Psoas muscle (tissue), 8 donors: ENCODE measurements around the gene ZNF488. TPM values are rescaled to one million over a fixed set of nuclear protein-coding genes. Genes with fewer than 3 reads are reported as not detected.
A peak's percentile ranks its signal among the peaks of the same experiment; 100 is the strongest.

Source experiments
- ATAC-seq, 4 donors: fragments of 200-7000 bp; cut with Tn5 transposase; one replicate each; pipeline ENCODE4 v1.9.1; 2020; ENCODE audit warnings: moderate library complexity in 3 of 4, mild to moderate bottlenecking in 2 of 4
- DNase-seq, 2 donors: peaks; one replicate each; pipeline ENCODE4 v3.0.0-alpha.2; 2020
- H3K27ac ChIP-seq: fragments of 200-600 bp; one replicate; pipeline ENCODE4 v1.8.0; 2022
- H3K27me3 ChIP-seq, 3 donors: fragments of 200-600 bp in 1 of 3; one replicate each; pipeline versions ENCODE4 v1.6.1 to v1.8.0; 2013 to 2022; ENCODE audit warnings: low read length in 2 of 3, mild to moderate bottlenecking in 2 of 3, moderate library complexity in 1 of 3; ENCODE audit not compliant: insufficient read depth in 3 of 3
- H3K36me3 ChIP-seq, 2 donors: fragments of 200-600 bp in 1 of 2; one replicate each; pipeline versions ENCODE4 v1.6.1 to v1.8.0; 2013 to 2022; ENCODE audit warnings: low read depth in 1 of 2, mild to moderate bottlenecking in 1 of 2, moderate library complexity in 1 of 2; ENCODE audit not compliant: insufficient read depth in 1 of 2
- H3K4me1 ChIP-seq: fragments of 200-600 bp; one replicate; pipeline ENCODE4 v1.8.0; 2022
- H3K4me3 ChIP-seq: fragments of 200-600 bp; one replicate; pipeline ENCODE4 v1.8.0; 2022; ENCODE audit warnings: mild to moderate bottlenecking
- H3K9me3 ChIP-seq: fragments of 200-600 bp; one replicate; pipeline ENCODE4 v1.8.0; 2022
- CTCF ChIP-seq: fragments of 200-600 bp; IDR thresholded peaks from one replicate; pipeline ENCODE4 v1.8.0; 2022; ENCODE audit warnings: antibody characterized with exemption
- WGBS, 3 donors: extraction: QIAGEN DNeasy Blood & Tissue Kit; methylation state at CpG; one replicate each; pipeline versions ENCODE4 v1.1.6 to v1.1.7; 2013; 5-methylcytosine and 5-hydroxymethylcytosine counted together
- intact Hi-C, 2 donors: fragments of 100-400 bp; cut with DNase I; formaldehyde crosslinking; loops; one replicate each; pipeline versions ENCODE4 v1.11.0 to v1.14.2; 2022
- polyA plus RNA-seq, 3 donors: library from polyadenylated mRNA; stranded (reverse); fragments of 200-250 nt; gene quantifications; one replicate each; pipeline ENCODE4 v1.2.3, GENCODE V29; 2013
- total RNA-seq, 4 donors: library from RNA; stranded (reverse); fragmentation: NEBNext Ultra II Directional in 2 of 4; extraction: Animal tissue kit (Norgen Biotek cat#: 25700) in 2 of 4; gene quantifications; one replicate each; pipeline versions ENCODE4 v1.2.1 to v1.2.4, GENCODE V29; 2021 to 2023
- donor health status: healthy with polysubstance abuse.
- donor health status: DM: no; HTN: no; CAD: no; lungs with moderate emphysema.
- donor health status: Bipolar disorder and iron deficiency.
- donor health status: healthy.
- donor health status: DM: yes; HTN: yes; CAD: no.
- donor health status: DM: no; HTN: no; CAD: no.
- donor health status: DM: no; HTN: no; CAD: no.
- donor health status: DM: yes; HTN: yes; CAD: no.

The ZNF488 gene
- total and polyA plus RNA-seq, 7 donors = 0.03 to 0.15 (median 0.07) TPM; not detected in 2

DNA sequence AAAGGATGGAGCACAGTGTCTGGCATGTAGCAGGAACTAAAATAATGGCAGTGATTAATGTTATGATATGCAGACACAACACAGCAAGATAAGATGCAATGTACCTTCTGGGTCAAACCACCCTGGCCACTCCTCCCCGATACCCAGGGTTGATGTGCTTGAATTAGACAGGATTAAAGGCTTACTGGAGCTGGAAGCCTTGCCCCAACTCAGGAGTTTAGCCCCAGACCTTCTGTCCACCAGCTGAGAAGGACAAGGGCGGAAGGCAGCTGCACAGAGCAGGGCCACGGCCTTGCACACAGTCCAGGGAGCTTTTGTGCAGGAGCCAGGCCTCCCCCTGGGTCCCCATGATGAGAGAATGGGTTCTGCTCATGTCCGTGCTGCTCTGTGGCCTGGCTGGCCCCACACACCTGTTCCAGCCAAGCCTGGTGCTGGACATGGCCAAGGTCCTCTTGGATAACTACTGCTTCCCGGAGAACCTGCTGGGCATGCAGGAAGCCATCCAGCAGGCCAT, 35.9 kb downstream of the ZNF488 start, which contains the start of gene RBP3:
TSS of gene RBP3 (plus strand) at position 226 of the 514 bp plus-strand sequence. CDS start at position 348, 122 bp downstream.
- DNase-seq (peak in 1 of 2 donors; percentile 12), ATAC-seq (no peak)
- Histone ChIP-seq H3K36me3 (no peaks in the 10 kb centered on the region), H3K4me3 (no peak within 1 kb of the TSS), H3K9me3 (no peaks in the 10 kb centered on the region), H3K4me1 (no peaks in the 10 kb centered on the region), H3K27me3 (no peaks in the 10 kb centered on the region), H3K27ac (no peak within 1 kb of the TSS)
- intact Hi-C loops = no loop called here
- 50 to 73% (median 63%) methylated on average over 5 of the region's 5 CpGs for WGBS, 3 donors
- no peak for TF ChIP-seq CTCF

- Histone ChIP-seq H3K4me1 (no peaks in the 10 kb centered on the region), H3K9me3 (no peaks in the 10 kb centered on the region), H3K36me3 (no peaks in the 10 kb centered on the region), H3K27me3 (no peaks in the 10 kb centered on the region), H3K4me3 (no peak overlapping the region), H3K27ac (no peak overlapping the region)
- WGBS, 3 donors = 73 to 80% (median 76%) methylated on average over 4 of the region's 4 CpGs
- TF ChIP-seq CTCF = no peak
- ATAC-seq (no peak), DNase-seq (peak in 1 of 2 donors; percentile 15)
- intact Hi-C loops = no loop called here
These were observed 36.8 kb downstream of the ZNF488 start for GRCh38 chr10:47347303-47347675.

- TF ChIP-seq CTCF = no peak
- Histone ChIP-seq H3K36me3 (no peaks in the 10 kb centered on the region), H3K27me3 (no peaks in the 10 kb centered on the region), H3K4me3 (no peak overlapping the region), H3K9me3 (no peaks in the 10 kb centered on the region), H3K27ac (no peak overlapping the region), H3K4me1 (no peaks in the 10 kb centered on the region)
- DNase-seq = peak in 1 of 2 donors; percentile 19
- intact Hi-C loops = no loop called here
- ATAC-seq = no peak
- WGBS, 3 donors = 70 to 74% (median 72%) methylated on average over 13 of the region's 13 CpGs
These were observed 37.4 kb downstream of the ZNF488 start for GRCh38 chr10:47346581-47347302.

DNA sequence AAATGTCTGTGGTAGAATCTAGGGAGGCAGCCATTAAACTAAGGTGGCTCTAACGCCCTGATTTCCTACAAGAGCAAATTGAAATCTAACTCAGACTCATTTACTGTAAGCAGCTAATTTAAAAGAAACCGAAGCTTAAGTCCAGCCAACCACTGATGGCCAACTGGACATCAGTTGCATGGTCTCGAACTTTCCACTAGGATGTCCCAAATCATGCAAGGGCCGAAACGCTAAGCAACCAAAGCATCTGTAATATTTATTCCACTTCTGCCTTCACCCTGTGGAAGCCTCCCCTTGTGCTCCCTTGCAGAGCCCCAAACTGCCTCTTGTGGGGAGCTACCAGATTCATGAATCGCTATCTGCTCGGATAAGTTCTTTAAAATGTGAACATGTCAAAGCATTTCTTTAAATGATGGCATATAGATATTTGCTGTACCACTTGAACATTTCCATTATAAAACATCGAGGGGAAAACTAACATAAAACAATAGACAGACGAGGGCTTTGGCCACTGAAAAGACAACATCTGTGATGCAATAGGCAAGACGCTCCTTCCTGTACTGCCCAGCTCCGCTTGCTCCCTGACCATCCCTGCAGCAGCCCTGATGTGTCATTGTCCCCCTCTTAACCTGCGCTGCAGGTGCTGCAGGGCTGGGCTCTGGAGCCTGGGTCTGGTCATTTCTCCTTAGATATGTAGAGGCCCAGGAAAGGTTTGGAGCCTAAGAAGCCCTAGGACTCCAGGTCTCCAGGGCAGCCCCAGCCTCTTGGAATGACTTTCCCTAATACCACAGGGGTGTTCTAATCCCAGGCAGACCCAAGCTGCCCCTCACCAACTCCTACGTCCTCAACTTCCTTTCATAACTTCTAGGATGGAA, 38.9 kb downstream of the ZNF488 start:
- WGBS, 3 donors = 83 to 84% (median 84%) methylated on average over 13 of the region's 13 CpGs
- ATAC-seq = no peak
- Histone ChIP-seq H3K4me3 (no peak overlapping the region), H3K27me3 (no peaks in the 10 kb centered on the region), H3K36me3 (no peaks in the 10 kb centered on the region), H3K27ac (no peak overlapping the region), H3K4me1 (no peaks in the 10 kb centered on the region), H3K9me3 (no peaks in the 10 kb centered on the region)
- TF ChIP-seq CTCF = no peak
- DNase-seq = peak in 1 of 2 donors; percentile 9
- intact Hi-C loops = no loop called here
